Stimulated activated CD8-positive, alpha-beta memory T cell treated with anti-CD3 and anti-CD28 coated beads, Interleukin-15, amount 100 ng/mL, for 48 hours (primary cell): Measurements from ENCODE around the gene SCAF11.
"Not testable (repeated sequence)": the region's sequence is repeated elsewhere in the genome, so short reads cannot be mapped to it uniquely, and the experiment has no call there.

ENCODE experiments used
- DNase-seq, 2 donors: peaks; one replicate each; pipeline ENCODE4 v3.0.0-alpha.2; 2020; ENCODE audit warnings: low read depth in 2 of 2

The SCAF11 gene

DNA sequence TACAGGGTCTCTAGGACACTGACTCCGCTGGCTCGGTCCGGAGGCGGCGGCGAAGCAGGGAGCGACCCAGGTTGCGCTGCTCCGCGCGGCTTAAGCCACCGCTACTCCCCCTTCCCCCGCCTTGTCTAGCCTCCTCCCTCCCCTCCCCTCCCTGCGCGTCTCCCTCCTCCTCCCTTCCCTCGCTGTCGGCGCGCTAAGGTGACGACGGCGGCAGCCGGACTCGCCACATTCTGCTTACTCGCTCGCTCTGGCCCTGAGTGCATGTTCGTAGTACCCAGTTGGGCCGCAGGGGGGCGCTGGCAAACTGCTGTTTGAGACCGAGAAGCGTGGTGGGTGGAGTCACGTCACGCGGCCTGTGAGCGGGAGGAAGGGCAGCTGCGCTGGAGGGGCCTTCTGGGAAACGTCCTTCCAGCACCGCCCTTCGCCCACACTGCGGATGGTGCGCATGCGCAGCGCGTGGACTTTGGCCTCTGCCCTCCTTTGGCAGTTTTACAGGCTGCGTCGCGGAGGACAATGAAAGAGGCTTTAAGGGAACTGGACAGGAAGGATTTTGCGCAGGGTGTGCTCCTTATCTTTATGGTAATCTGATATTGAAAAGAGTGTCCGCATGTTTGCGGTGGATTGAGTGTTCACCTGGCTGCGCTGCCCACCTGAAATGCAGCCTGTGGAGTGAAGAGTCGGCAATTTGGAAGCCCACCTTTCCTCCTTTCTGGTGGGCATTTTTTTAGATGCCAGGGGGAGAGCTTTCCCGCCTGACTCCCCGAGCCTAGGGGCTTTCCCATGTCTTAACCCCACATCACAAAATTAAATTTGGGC is at the start of gene SCAF11:
SCAF11 (minus strand) TSS at position 107 of the 816 bp plus-strand sequence. CDS start 26,407 bp downstream, outside the sequence.
- peak; percentile 100 for DNase-seq

- not testable (repeated sequence) for DNase-seq
Observed at GRCh38 chr12:46037066-46037465, 46.7 kb upstream of the SCAF11 start.

DNA sequence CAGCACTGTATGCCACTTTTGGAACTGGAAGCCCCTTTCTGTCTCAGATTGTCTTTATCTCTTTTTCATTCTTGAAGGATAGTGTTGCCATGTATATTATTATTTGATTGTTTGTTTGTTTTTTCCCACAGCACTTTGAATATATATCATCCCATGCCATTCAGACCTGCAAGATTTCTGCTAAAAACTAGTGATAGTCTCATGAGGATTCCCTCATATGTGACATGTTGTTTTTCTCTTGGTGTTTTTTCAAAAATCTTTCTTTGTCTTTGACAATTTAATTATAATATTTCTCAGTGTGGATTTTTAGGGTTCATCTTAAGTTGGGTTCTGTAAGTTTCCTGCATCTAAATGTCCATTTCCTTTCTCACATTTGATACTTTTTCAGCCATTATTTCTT is 36.8 kb upstream of the SCAF11 start:
- no peak for DNase-seq

DNA sequence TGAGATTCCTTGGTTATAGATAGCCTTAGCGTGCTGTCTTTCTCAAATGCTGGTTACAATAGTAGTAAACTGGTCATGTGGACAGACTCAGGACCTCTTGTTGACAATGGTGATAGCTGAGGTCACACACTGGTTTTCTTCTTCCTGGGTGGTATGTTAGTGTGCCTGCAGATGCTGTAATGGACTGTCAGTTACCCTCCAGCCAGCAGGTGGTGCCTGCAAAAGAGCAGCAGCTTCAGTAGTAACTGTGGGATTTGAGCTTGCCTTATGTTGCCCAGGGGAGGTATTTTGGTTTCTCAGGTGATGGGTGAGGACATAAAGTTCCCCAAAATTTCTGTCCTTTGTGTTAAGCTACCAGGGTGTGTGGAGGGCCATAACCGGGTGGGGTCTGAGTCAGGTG is 33.7 kb upstream of the SCAF11 start:
- DNase-seq: no peak

DNA sequence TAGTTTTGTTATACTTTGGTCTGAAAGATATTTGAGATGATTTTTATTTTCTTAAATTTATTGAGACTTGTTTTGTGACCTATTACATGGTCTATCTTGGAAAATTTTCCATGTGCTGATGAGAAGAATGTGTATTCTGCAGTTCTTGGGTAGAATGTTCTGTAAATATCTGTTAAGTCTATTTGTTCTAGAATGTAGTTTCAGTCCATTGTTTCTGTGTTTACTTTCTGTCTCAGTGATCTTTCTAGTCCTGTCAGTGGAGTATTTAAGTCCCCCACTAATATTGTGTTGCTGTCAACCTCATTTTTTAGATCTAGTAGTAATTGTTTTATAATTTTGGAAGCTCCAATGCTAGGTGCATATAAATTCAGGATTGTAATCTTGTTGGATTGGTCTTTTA is 30.4 kb upstream of the SCAF11 start:
- DNase-seq: no peak

- not testable (repeated sequence) for DNase-seq
Observed at GRCh38 chr12:46018712-46019111, 28.3 kb upstream of the SCAF11 start.

DNA sequence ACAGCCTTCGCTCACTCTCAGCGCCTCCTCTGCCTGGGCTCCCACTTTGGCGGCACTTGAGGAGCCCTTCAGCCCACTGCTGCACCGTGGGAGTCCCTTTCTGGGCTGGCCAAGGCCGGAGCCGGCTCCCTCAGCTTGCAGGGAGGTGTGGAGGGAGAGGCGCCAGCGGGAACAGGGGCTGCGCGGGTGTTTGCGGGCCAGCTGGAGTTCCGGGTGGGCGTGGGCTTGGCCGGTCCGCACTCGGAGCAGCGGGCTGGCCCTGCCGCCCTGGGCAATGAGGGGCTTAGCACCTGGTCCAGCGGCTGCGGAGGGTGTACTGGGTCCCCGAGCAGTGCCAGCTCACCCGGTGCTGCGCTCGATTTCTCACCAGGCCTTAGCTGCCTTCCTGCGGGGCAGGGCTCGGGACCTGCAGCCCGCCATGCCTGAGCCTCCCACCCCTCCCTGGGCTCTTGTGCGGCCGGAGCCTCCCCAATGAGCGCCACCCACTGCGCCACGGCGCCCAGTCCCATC is 27.5 kb upstream of the SCAF11 start:
- DNase-seq: not testable (repeated sequence)

- DNase-seq: no peak
Observed at GRCh38 chr12:46005823-46006222, 15.4 kb upstream of the SCAF11 start.

DNA sequence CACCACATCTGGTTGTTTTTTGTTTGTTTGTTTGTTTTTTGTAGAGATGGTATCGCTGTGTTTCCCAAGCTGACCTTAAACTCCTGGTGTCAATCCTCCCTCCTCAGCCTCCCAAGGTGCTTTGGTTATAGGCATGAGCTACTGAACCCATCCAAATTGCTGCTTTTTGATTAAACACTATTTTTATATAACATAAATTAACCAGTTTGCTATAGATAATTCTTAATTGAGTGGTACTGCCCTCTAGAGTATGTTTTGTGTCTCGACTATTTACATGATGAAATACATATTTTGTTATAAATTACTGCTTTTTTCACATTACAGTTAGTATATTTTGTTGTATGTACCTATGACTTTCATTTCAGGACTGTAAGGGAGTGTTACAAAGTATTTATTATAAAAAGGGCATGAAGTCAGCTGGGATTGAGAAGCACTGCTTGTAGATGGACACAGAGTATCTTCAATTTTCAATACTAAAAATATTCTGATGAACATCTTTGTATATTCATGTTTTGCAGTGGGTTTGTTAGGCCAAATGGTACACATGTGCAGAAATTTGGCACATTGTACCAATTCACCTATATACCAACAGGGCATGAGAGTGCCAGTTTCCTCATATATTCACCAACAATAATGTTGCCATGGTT is 14.9 kb upstream of the SCAF11 start:
- DNase-seq: no peak

DNA sequence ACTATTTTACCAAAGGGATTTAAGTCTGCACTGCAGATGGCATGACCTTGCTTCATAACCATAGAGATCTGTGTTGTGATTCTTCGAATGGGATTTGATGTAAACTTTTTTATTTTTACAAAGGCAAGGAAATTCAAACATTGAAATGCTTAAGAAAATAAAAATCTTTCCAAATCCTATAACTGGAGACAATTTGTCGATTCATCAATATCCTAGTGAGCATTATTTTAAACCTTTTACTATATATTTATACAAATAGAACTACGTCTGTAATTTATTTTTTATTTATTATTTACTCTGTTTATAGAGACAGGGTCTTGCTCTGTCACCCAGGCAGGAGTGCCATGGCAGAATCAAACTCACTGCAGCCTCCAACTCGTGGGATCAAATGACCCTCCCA is 14.3 kb upstream of the SCAF11 start:
- no peak for DNase-seq

DNA sequence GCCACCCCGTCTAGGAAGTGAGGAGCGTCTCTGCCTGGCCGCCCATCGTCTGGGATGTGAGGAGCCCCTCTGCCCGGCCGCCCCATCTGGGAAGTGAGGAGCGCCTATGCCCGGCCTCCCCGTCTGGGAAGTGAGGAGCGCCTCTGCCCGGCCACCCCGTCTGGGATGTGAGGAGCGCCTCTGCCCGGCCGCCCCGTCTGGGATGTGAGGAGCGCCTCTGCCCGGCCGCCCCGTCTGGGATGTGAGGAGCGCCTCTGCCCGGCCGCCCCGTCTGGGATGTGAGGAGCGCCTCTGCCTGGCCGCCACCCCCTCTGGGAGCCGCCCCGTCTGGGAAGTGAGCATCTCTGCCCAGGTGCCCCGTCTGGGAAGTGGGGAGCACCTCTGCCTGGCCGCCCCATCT is 9.7 kb upstream of the SCAF11 start:
- DNase-seq: not testable (repeated sequence)

DNA sequence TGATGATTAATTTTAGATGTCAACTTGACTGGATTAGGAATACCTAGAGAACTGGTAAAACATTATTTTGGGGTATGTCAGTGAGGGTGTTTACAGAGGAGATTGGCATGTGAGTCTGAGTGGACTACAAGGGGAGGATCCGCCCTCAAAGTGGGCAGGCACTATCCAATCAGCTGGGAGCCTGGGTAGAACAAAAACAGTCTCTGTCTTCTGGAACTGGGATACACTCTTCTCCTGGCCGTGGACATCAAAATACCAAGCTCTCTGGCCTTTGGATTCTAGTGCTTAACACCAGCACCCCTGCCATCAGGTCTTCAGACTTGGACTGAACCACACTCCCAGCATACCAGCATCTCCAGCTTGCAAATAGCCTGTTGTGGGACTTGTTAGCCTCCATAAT is 4.4 kb upstream of the SCAF11 start:
- no peak for DNase-seq

DNA sequence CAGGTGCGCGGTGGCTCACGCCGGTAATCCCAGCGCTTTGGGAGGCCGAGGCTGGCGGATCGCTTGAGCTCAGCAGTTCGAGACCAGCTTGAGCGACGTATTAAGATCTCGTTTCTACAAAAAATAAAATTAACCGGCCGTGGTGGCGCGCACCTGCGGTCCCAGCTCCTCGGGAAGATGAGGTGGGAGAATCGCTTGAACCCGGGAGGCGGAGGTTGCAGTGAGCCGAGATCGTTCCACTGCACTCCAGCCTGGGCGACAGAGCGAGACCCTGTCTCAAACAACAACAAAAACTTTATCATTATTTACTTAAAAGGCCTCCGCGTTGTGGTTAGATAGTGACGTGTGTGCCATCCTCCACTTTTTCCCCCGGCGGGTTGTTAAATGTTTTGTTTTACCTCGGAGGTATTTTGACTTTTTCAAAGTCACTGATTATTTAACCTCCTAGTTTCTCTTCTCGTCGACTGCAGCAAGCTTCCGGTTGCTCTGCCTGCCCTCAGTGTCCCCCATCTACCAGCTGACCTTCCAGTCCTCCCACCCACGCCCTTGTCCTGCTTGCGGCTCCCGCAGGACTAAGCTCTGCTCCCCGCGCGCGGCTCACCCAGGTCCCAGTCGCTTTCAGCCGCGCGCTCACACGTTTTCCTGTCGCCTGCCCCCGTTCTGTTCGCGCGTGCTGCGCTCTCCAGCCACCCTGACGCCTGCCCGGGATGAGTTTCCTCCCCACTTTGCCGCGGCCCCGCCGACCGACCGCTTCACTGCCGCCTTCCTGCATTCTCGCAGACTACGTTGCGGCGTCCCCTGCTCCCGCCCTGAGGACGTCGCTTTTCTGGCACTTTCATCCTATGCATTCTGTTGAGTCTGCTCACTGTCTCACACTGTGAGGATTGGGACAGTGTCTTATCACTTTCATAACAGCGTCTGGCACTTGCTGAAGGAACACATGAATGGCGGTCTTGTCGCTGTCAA is 1.2 kb upstream of the SCAF11 start:
- peak; percentile 59 to 68 for DNase-seq

- DNase-seq: peak; percentile 40 to 42
Observed at GRCh38 chr12:45989721-45990467, 480 bp downstream of the SCAF11 start.

GRCh38 chr12:45989287-45989686 is 1.1 kb downstream of the SCAF11 start:
- no peak for DNase-seq

DNA sequence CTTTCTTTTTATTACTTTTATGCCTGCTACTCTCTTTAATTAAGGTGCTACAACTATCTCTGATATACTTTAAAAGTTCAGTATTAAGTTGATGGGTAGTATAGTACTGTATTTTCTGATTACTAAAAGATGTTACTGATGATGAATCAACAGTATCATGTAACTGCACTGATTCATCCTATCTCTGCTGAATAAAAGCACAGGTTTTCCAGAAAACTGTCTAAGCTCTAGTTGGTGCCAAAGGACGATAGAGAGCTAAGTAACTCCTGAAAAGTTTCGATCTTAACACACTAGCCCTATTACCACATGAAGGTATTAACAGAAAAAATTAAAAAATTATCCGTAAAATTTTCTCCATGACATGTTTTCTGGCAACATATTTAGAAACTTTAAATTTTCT is 2.1 kb downstream of the SCAF11 start:
- DNase-seq: no peak

- no peak for DNase-seq
Observed at GRCh38 chr12:45987340-45987727, 3.0 kb downstream of the SCAF11 start.

DNA sequence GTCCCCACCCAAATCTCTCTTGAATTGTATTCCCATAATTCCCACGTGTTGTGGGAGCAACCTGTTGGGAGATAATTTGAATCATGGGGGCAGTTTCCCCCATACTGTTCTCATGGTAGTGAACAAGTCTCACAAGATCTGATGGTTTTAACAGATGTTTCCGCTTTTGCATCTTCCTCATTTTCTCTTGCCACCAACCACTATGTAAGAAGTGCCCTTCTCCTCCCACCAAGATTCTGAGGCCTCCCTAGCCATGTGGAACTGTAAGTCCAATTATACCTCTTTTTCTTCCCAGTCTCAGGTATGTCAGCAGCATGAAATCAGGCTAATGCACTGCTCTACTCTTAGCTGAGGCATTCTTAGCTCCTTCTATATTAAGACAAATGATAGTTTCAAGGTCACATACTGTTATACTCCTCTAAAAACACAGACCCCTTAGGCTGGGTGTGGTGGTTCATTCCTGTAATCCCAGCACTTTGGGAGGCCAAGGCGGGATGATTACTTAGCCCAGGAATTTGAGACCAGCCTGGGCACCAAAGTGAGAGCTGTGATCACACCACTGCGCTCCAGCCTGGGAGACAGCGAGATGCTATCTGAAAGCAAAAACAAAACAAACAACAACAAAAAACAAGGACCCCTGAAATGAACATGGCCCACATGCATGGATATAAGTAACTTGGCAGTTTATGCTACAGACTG is 3.6 kb downstream of the SCAF11 start:
- DNase-seq: no peak

DNA sequence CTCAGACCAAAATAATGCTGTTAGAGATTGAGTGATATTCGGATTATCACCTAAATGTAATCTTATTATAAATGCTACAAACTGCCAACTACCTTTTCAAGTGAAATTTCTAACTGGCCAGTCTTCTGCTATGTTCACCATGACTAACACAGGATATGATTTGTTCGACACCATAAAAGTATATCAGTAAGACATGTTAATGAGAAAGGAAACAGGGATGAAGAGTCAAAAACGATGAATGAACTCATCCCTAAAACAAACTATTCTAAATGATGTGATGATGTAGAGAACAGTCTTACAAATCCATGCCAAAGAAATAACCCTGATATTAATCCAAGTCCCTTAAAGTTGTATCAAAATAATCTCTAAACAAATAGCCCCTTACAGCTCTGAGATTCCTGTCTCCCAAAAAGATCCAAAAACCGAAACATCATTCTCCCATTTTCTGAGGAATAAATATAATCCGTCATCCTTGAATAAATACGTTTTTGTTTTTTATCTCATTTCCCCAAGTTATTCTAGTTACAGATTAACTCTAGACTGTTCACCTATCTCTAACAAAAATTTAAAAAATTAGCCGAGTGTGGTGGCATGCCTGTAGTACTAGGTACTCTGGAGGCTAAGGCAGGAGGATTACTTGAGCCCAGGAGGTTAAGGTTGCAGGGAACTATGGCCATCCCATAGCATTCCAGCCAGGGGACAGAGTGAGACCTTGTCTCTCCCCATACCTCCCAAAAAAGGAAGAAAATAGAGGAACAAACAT is 9.1 kb downstream of the SCAF11 start:
- no peak for DNase-seq

GRCh38 chr12:45980540-45980939 is 9.8 kb downstream of the SCAF11 start:
- DNase-seq: no peak
